SU-DHL-6 (cell line): Measurements from ENCODE around the gene STX18.
"Not testable (repeated sequence)": the region's sequence is repeated elsewhere in the genome, so short reads cannot be mapped to it uniquely, and the experiment has no call there.

Source experiments
- H2AFZ ChIP-seq: fragments of 200-600 bp; sonication (generic); 2 replicates; pipeline ENCODE4 v1.6.1; 2014; ENCODE audit warnings: low read depth, mild to moderate bottlenecking, moderate library complexity, mixed read lengths, antibody characterized with exemption, low read length; ENCODE audit not compliant: severe bottlenecking
- H3F3A ChIP-seq: fragments of 200-600 bp; shearing (Covaris generic); 2 replicates; pipeline ENCODE4 v1.6.0; 2016; ENCODE audit warnings: antibody characterized with exemption, mild to moderate bottlenecking; ENCODE audit not compliant: insufficient read depth
- H3K27ac ChIP-seq: fragments of 200-600 bp; sonication (generic); 2 replicates; pipeline ENCODE4 v1.5.1; 2016; ENCODE audit warnings: low read depth, mild to moderate bottlenecking, low read length, moderate library complexity, mixed read lengths
- H3K27me3 ChIP-seq: fragments of 200-600 bp; sonication (generic), shearing (Covaris generic); 2 replicates; pipeline ENCODE4 v1.6.0; 2014; ENCODE audit warnings: mild to moderate bottlenecking, low read length
- H3K36me3 ChIP-seq: fragments of 200-600 bp; sonication (generic); 2 replicates; pipeline ENCODE4 v1.6.1; 2014; ENCODE audit warnings: mild to moderate bottlenecking, low read length, mixed read lengths
- H3K4me2 ChIP-seq: fragments of 300-600, 200-600 bp; shearing (Covaris generic), sonication (generic); 2 replicates; pipeline ENCODE4 v1.6.0; 2014; ENCODE audit warnings: low read length, low read depth, mild to moderate bottlenecking; ENCODE audit not compliant: poor library complexity, severe bottlenecking
- H3K4me3 ChIP-seq: fragments of 200-600 bp; sonication (generic); 2 replicates; pipeline ENCODE4 v1.5.1; 2014; ENCODE audit warnings: antibody characterized with exemption, low read length, mild to moderate bottlenecking, mixed read lengths; ENCODE audit not compliant: insufficient read depth, poor library complexity, severe bottlenecking
- H3K79me2 ChIP-seq: fragments of 200-600 bp; sonication (generic); 2 replicates; pipeline ENCODE4 v1.6.1; 2014; ENCODE audit warnings: mild to moderate bottlenecking, low read length, moderate library complexity; ENCODE audit not compliant: insufficient read depth
- H3K9ac ChIP-seq: fragments of 200-600 bp; sonication (generic); 2 replicates; pipeline ENCODE4 v1.7.0; 2014; ENCODE audit warnings: mild to moderate bottlenecking, low read length
- H3K9me2 ChIP-seq: fragments of 200-600 bp; sonication (generic); replicated peaks from 2 replicates; pipeline ENCODE4 v1.6.1; 2014; ENCODE audit warnings: low read length; ENCODE audit not compliant: insufficient read depth
- H3K9me3 ChIP-seq: fragments of 200-600 bp; sonication (generic); 2 replicates; pipeline ENCODE4 v1.6.1; 2014; ENCODE audit warnings: low read length, mixed read lengths; ENCODE audit not compliant: insufficient read depth
- H4K20me1 ChIP-seq: fragments of 200-600 bp; sonication (generic); 2 replicates; pipeline ENCODE4 v1.6.1; 2014; ENCODE audit warnings: low read depth, mild to moderate bottlenecking, antibody characterized with exemption, low read length, moderate library complexity, mixed read lengths
- EZH2phosphoT487 ChIP-seq: fragments of 200-600 bp; sonication (generic), shearing (Covaris generic); conservative IDR thresholded peaks from 2 replicates; pipeline ENCODE4 v1.6.1; 2018; ENCODE audit warnings: mild to moderate bottlenecking, antibody characterized with exemption, low read length, moderate library complexity, mixed read lengths
- TF ChIP-seq, protein P1 (sequence below): fragments of 200-600 bp; sonication (generic); IDR thresholded peaks from one replicate; pipeline ENCODE4 v1.5.1; 2017; ENCODE audit warnings: antibody characterized with exemption, mild to moderate bottlenecking, low read length, moderate library complexity; ENCODE audit not compliant: insufficient read depth, poor library complexity, severe bottlenecking

STX18 gene

GRCh38 chr4:4423706-4424498 is 117.9 kb downstream of the STX18 start:
- no peaks in the 10 kb centered on the region for H3K9me3 ChIP-seq
- H3K27me3 ChIP-seq, result no peaks in the 10 kb centered on the region
- H3K4me2 ChIP-seq, result no peak overlapping the region
- no peaks in the 10 kb centered on the region for H3K79me2 ChIP-seq
- no peak overlapping the region for H3K9ac ChIP-seq
- no peak overlapping the region for H3K27ac ChIP-seq
- H4K20me1 ChIP-seq, result no peaks in the 10 kb centered on the region
- no peak overlapping the region for H3K4me3 ChIP-seq
- TF ChIP-seq EZH2phosphoT487, result no peak
- TF ChIP-seq, protein P1, sequence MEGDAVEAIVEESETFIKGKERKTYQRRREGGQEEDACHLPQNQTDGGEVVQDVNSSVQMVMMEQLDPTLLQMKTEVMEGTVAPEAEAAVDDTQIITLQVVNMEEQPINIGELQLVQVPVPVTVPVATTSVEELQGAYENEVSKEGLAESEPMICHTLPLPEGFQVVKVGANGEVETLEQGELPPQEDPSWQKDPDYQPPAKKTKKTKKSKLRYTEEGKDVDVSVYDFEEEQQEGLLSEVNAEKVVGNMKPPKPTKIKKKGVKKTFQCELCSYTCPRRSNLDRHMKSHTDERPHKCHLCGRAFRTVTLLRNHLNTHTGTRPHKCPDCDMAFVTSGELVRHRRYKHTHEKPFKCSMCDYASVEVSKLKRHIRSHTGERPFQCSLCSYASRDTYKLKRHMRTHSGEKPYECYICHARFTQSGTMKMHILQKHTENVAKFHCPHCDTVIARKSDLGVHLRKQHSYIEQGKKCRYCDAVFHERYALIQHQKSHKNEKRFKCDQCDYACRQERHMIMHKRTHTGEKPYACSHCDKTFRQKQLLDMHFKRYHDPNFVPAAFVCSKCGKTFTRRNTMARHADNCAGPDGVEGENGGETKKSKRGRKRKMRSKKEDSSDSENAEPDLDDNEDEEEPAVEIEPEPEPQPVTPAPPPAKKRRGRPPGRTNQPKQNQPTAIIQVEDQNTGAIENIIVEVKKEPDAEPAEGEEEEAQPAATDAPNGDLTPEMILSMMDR, result no peak
- H3K36me3 ChIP-seq, result 0 out of 2 replicates have a peak, but pooled peaks cover 3% of the 10 kb centered on the region
- no peaks in the 10 kb centered on the region for H3K9me2 ChIP-seq
- no peak overlapping the region for H2AFZ ChIP-seq
- H3F3A ChIP-seq, result no peaks in the 10 kb centered on the region

- H4K20me1 ChIP-seq, result no peaks in the 10 kb centered on the region
- no peak overlapping the region for H3K4me2 ChIP-seq
- H3K79me2 ChIP-seq, result no peaks in the 10 kb centered on the region
- H3K36me3 ChIP-seq, result 0 out of 2 replicates have a peak, but pooled peaks cover 3% of the 10 kb centered on the region
- H2AFZ ChIP-seq, result no peak overlapping the region
- H3K27ac ChIP-seq, result no peak overlapping the region
- H3K9ac ChIP-seq, result no peak overlapping the region
- no peaks in the 10 kb centered on the region for H3K9me2 ChIP-seq
- H3K4me3 ChIP-seq, result no peak overlapping the region
- no peak for TF ChIP-seq EZH2phosphoT487
- TF ChIP-seq, protein P1, result no peak
- peaks cover 3% of the 10 kb centered on the region; the same call in 1 of the 2 replicates for H3F3A ChIP-seq
- no peaks in the 10 kb centered on the region for H3K27me3 ChIP-seq
- H3K9me3 ChIP-seq, result no peaks in the 10 kb centered on the region
Observed at GRCh38 chr4:4422856-4423499, 118.9 kb downstream of the STX18 start.

DNA sequence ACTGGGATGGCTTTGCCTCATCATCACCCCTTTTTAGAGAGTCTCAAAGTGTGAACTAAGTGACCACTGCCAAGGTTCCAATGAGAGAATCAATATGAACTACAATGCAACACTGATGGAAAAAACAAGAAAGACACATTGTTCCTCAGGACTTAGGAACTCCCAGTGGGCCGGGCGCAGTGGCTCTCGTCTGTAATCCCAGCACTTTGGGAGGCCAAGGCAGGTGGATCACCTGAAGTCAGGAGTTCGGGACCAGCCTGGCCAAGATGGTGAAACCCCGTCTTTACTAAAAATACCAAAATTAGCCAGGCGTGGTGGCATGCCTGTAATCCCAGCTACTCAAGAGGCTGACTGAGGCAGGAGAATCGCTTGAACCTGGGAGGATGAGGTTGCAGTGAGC is 119.7 kb downstream of the STX18 start:
- H3F3A ChIP-seq, H3K36me3 ChIP-seq, H3K4me2 ChIP-seq, H3K9ac ChIP-seq, H3K9me2 ChIP-seq, H3K4me3 ChIP-seq, H3K27ac ChIP-seq, H3K79me2 ChIP-seq, H4K20me1 ChIP-seq, H3K9me3 ChIP-seq, H3K27me3 ChIP-seq, H2AFZ ChIP-seq: not testable (repeated sequence)

DNA sequence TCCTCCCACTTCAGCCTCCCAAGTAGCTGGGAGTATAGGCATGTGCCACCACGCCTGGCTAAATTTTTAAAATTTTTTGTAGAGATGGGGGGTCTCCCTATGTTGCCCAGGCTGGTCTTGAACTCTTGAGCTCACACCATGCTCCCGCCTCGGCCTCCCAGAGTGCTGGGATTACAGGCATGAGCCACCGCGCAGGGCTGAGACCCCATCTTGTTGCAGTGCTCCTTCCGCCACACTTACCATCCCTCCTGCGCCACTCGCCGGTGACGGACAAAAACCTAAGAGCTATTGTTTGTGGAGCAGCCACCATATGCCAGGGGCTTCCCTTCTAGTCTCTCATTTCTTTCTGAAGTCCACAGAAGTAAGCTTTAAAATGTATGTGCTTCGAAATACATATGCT is 120.5 kb downstream of the STX18 start:
- no peaks in the 10 kb centered on the region for H3K79me2 ChIP-seq
- no peak for TF ChIP-seq EZH2phosphoT487
- TF ChIP-seq, protein P1, result no peak
- no peak overlapping the region for H3K4me3 ChIP-seq
- peaks cover 3% of the 10 kb centered on the region; the same call in 1 of the 2 replicates for H3F3A ChIP-seq
- no peak overlapping the region for H3K9ac ChIP-seq
- H3K4me2 ChIP-seq, result no peak overlapping the region
- no peak overlapping the region for H2AFZ ChIP-seq
- no peaks in the 10 kb centered on the region for H3K27me3 ChIP-seq
- H3K9me3 ChIP-seq, result no peaks in the 10 kb centered on the region
- H3K27ac ChIP-seq, result no peak overlapping the region
- no peaks in the 10 kb centered on the region for H3K9me2 ChIP-seq
- no peaks in the 10 kb centered on the region for H4K20me1 ChIP-seq
- H3K36me3 ChIP-seq, result 0 out of 2 replicates have a peak, but pooled peaks cover 3% of the 10 kb centered on the region
